Spleen (tissue), 11 donors: Measurements from ENCODE around the gene SETBP1. TPM values are rescaled to one million over a fixed set of nuclear protein-coding genes. Genes with fewer than 3 reads are reported as not detected.

Experiments used
- DNase-seq: peaks from one replicate; pipeline ENCODE4 v3.0.0-alpha.2; 2020
- H3K27ac ChIP-seq, 8 donors: fragments of 200-600 bp; sonication (generic) in 7 of 8; 1 replicate in 4 of 8; 2 replicates in 4 of 8; pipeline versions ENCODE4 v1.5.0 to v1.8.0; 2016 to 2021; ENCODE audit warnings: inconsistent platforms in 4 of 8, mild to moderate bottlenecking in 4 of 8, moderate library complexity in 1 of 8
- H3K27me3 ChIP-seq, 7 donors: fragments of 200-600 bp; sonication (generic) in 6 of 7; replicated peaks in 1 of 7; 1 replicate in 4 of 7; 2 replicates in 3 of 7; pipeline versions ENCODE4 v1.5.0 to v1.8.0; 2016 to 2021; ENCODE audit warnings: inconsistent platforms in 3 of 7, mild to moderate bottlenecking in 1 of 7
- H3K36me3 ChIP-seq, 6 donors: fragments of 200-600 bp; sonication (generic) in 5 of 6; 1 replicate in 4 of 6; 2 replicates in 2 of 6; pipeline versions ENCODE4 v1.5.0 to v1.8.0; 2016 to 2021; ENCODE audit warnings: inconsistent platforms in 2 of 6
- H3K4me1 ChIP-seq, 6 donors: fragments of 200-600 bp; sonication (generic) in 5 of 6; 1 replicate in 3 of 6; 2 replicates in 3 of 6; pipeline versions ENCODE4 v1.5.0 to v1.8.0; 2016 to 2021; ENCODE audit warnings: inconsistent platforms in 3 of 6
- H3K4me3 ChIP-seq, 8 donors: fragments of 200-600 bp; sonication (generic) in 7 of 8; 1 replicate in 4 of 8; 2 replicates in 4 of 8; pipeline versions ENCODE4 v1.5.0 to v1.8.0; 2016 to 2021; ENCODE audit warnings: inconsistent platforms in 4 of 8, mild to moderate bottlenecking in 4 of 8, moderate library complexity in 2 of 8
- H3K9me3 ChIP-seq, 8 donors: fragments of 200-600 bp; sonication (generic) in 7 of 8; 1 replicate in 4 of 8; 2 replicates in 4 of 8; pipeline versions ENCODE4 v1.5.0 to v1.8.0; 2016 to 2021; ENCODE audit warnings: inconsistent platforms in 4 of 8
- POLR2A ChIP-seq, 3 donors: fragments of 450-650 bp; IDR thresholded peaks; one replicate each; pipeline ENCODE4 v1.5.1; 2017; ENCODE audit warnings: antibody characterized with exemption in 3 of 3, mild to moderate bottlenecking in 1 of 3
- POLR2AphosphoS5 ChIP-seq, 3 donors: sonication (generic); formaldehyde crosslinking; IDR thresholded peaks; one replicate each; pipeline ENCODE4 v1.5.1; 2017; ENCODE audit warnings: antibody characterized with exemption in 3 of 3
- WGBS, 5 donors: extraction: QIAGEN DNeasy Blood & Tissue Kit in 3 of 5; methylation state at CpG; one replicate each; pipeline versions ENCODE4 v1.1.5 to v1.1.7; 2013 to 2018; 5-methylcytosine and 5-hydroxymethylcytosine counted together
- intact Hi-C: fragments of 100-400 bp; cut with DNase I; formaldehyde crosslinking; loops from one replicate; pipeline ENCODE4 v1.15.0; 2023; ENCODE audit warnings: low total_unique reads
- polyA plus RNA-seq, 3 donors: library from polyadenylated mRNA; stranded (reverse); fragments of 200-250 nt; gene quantifications; one replicate each; pipeline ENCODE4 v1.2.1, GENCODE V29; 2013
- total RNA-seq, 7 donors: library from RNA; depleted of rRNA in 3 of 7; stranded (reverse); fragments of >200 nt in 3 of 7; fragmentation: NEBNext Ultra II Directional in 4 of 7; extraction: Animal tissue kit (Norgen Biotek cat#: 25700) in 4 of 7; gene quantifications; one replicate each; pipeline versions ENCODE4 v1.1.0 to v1.2.1, GENCODE V29; 2016 to 2021
- TF ChIP-seq, protein P1 (sequence below), 11 experiments: fragments of 200-600 bp in 7 of 11; fragments of 450-650 bp in 4 of 11; sonication (generic) in 4 of 11; IDR thresholded peaks in 8 of 11; conservative IDR thresholded peaks in 3 of 11; 1 replicate in 7 of 11; 2 replicates in 4 of 11; pipeline versions ENCODE4 v1.4.0 to v1.8.0; 2016 to 2021; ENCODE audit warnings: antibody characterized with exemption in 11 of 11, inconsistent platforms in 4 of 11, mild to moderate bottlenecking in 1 of 11
- donor health status: healthy with polysubstance abuse.
- donor health status: DM: no; HTN: no; CAD: no; lungs with moderate emphysema.
- donor health status: DM: no; HTN: no; CAD: no.
- donor health status: Bipolar disorder and iron deficiency.
- donor health status: healthy.
- donor health status: DM: no; HTN: no; CAD: no.
- donor health status: DM: yes; HTN: yes; CAD: no.

Gene SETBP1
- total and polyA plus RNA-seq, 10 donors: 2.0 to 50.7 (median 33.1) TPM

DNA sequence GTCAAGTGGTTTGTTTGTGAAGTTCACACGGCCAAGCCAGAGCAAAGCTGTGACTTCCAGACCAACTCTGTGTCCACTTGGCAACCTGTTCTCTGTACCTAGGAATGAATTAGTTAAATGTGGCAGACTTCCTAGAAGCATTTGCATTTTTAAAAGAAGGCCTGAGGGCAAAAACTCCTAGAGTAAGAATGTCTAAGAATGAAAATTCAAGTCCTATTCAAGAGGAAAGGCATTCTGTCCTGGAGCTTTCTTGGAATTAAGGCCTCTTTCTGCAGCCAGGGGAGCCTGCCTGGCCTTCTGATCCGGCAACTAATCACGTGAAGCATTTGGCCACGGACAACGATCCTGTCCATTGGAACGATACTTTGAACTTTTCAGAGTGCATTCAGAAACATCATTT lies 155.0 kb downstream of the SETBP1 start:
- no peak for DNase-seq

GRCh38 chr18:44836263-44836662 lies 155.6 kb downstream of the SETBP1 start:
- Histone ChIP-seq H3K4me1 (peaks cover 15 to 47% (median 25%) of the 10 kb centered on the region in 6 donors), H3K27me3 (no peaks in the 10 kb centered on the region), H3K27ac (no peak overlapping the region), H3K36me3 (no peaks in the 10 kb centered on the region), H3K4me3 (no peak overlapping the region), H3K9me3 (no peaks in the 10 kb centered on the region)
- no peak for TF ChIP-seq POLR2AphosphoS5 (IDR thresholded peaks at IDR 0.05)
- 83 to 91% (median 87%) methylated on average over 2 of the region's 2 CpGs for WGBS, 5 donors
- intact Hi-C loops: no loop called here
- no peak for DNase-seq

More for the DNA sequence above, 155.0 kb downstream of the SETBP1 start:
- TF ChIP-seq POLR2A (IDR thresholded peaks at IDR 0.05) (no peak), POLR2AphosphoS5 (IDR thresholded peaks at IDR 0.05) (no peak)
- TF ChIP-seq, protein P1, sequence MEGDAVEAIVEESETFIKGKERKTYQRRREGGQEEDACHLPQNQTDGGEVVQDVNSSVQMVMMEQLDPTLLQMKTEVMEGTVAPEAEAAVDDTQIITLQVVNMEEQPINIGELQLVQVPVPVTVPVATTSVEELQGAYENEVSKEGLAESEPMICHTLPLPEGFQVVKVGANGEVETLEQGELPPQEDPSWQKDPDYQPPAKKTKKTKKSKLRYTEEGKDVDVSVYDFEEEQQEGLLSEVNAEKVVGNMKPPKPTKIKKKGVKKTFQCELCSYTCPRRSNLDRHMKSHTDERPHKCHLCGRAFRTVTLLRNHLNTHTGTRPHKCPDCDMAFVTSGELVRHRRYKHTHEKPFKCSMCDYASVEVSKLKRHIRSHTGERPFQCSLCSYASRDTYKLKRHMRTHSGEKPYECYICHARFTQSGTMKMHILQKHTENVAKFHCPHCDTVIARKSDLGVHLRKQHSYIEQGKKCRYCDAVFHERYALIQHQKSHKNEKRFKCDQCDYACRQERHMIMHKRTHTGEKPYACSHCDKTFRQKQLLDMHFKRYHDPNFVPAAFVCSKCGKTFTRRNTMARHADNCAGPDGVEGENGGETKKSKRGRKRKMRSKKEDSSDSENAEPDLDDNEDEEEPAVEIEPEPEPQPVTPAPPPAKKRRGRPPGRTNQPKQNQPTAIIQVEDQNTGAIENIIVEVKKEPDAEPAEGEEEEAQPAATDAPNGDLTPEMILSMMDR (IDR thresholded peaks at IDR 0.05 in 8 of 11, conservative IDR thresholded peaks at IDR 0.05 in 3 of 11): no peak
- intact Hi-C loops: no loop called here
- WGBS, 5 donors: 76 to 93% (median 88%) methylated on average over 6 of the region's 6 CpGs
- H3K27ac ChIP-seq: no peak overlapping the region
- no peaks in the 10 kb centered on the region for H3K36me3 ChIP-seq
- no peaks in the 10 kb centered on the region for H3K9me3 ChIP-seq
- peaks cover 15 to 47% (median 25%) of the 10 kb centered on the region in 6 donors for H3K4me1 ChIP-seq
- no peaks in the 10 kb centered on the region for H3K27me3 ChIP-seq
- no peak overlapping the region for H3K4me3 ChIP-seq

DNA sequence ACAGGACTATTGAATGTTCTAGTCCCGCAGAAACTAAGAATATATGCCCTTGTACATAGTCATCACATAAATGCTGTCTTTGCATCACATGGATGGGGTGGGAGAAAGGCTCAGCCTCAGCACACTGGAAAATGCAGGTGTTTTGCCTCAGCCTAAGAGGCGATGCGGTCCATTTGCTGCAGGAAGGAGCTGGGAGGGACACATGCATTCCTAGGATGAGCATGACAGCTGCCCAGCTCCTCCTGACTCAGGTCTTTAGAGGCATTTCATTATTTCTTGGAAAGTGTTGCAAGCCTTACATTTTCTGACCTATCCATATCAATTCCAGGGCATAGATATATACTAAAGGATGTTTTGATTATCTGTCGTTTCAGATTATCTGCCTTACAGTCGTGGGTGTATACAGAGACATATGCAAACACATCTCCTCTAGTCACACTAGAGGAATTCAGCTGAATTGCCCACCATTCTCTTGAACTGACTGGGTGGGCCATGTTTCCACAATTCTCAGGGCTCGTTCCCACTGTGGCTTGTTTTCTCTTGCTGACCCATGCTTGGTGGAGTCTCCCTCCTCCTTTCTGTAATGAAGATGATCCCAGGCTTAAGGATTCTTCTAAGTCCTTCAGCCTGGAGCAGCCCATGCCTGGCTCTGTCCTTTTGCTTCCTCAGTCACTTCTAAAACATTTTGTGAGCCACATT lies 156.9 kb downstream of the SETBP1 start:
- TF ChIP-seq POLR2AphosphoS5 (IDR thresholded peaks at IDR 0.05): no peak
- no peak for TF ChIP-seq POLR2A (IDR thresholded peaks at IDR 0.05)
- TF ChIP-seq, protein P1 (IDR thresholded peaks at IDR 0.05 in 8 of 11, conservative IDR thresholded peaks at IDR 0.05 in 3 of 11): no peak
- Histone ChIP-seq H3K36me3 (no peaks in the 10 kb centered on the region), H3K9me3 (no peaks in the 10 kb centered on the region), H3K27ac (peak overlapping the region in 1 of 8 donors; percentile 84), H3K4me3 (no peak overlapping the region), H3K27me3 (no peaks in the 10 kb centered on the region), H3K4me1 (peaks cover 15 to 58% (median 33%) of the 10 kb centered on the region in 6 donors)
- no peak for DNase-seq
- 89 to 94% (median 91%) methylated on average over 6 of the region's 6 CpGs for WGBS, 5 donors
- intact Hi-C loops: no loop called here

- Histone ChIP-seq H3K27me3 (no peaks in the 10 kb centered on the region), H3K4me3 (peak overlapping the region in 1 of 8 donors; percentile 16), H3K4me1 (peaks cover 15 to 62% (median 34%) of the 10 kb centered on the region in 6 donors), H3K9me3 (no peaks in the 10 kb centered on the region), H3K36me3 (no peaks in the 10 kb centered on the region), H3K27ac (peak overlapping the region in 7 of 8 donors; percentile 34 to 84 (median 67))
- intact Hi-C loops: no loop called here
- TF ChIP-seq, protein P1 (IDR thresholded peaks at IDR 0.05 in 8 of 11, conservative IDR thresholded peaks at IDR 0.05 in 3 of 11): no peak
- peak in 2 of 3 donors; percentile 60 to 82 for TF ChIP-seq POLR2AphosphoS5 (IDR thresholded peaks at IDR 0.05)
- peak; percentile 93 for DNase-seq
- 12 to 28% (median 26%) methylated on average over 8 of the region's 8 CpGs for WGBS, 5 donors
Observed at GRCh38 chr18:44838971-44839666, 158.4 kb downstream of the SETBP1 start.
